Cardiac fibroblast (primary cell): ENCODE data around the gene OPCML.

Experiments used
- DNase-seq, 2 donors: peaks; one replicate each; pipeline versions ENCODE4 v3.0.0 to v3.0.0-alpha.2; 2010; ENCODE audit warnings: low read depth in 2 of 2
- H3K4me3 ChIP-seq, 2 donors: replicated peaks in 1 of 2; 1 replicate in 1 of 2; 2 replicates in 1 of 2; pipeline ENCODE4 v1.5.1; 2011; ENCODE audit warnings: low read depth in 2 of 2, low read length in 2 of 2, mild to moderate bottlenecking in 2 of 2, moderate library complexity in 1 of 2
- TF ChIP-seq, protein P1 (sequence below): IDR thresholded peaks from one replicate; pipeline ENCODE4 v1.5.1; 2011; ENCODE audit warnings: low read depth, mild to moderate bottlenecking, low read length, inconsistent platforms

The OPCML gene

DNA sequence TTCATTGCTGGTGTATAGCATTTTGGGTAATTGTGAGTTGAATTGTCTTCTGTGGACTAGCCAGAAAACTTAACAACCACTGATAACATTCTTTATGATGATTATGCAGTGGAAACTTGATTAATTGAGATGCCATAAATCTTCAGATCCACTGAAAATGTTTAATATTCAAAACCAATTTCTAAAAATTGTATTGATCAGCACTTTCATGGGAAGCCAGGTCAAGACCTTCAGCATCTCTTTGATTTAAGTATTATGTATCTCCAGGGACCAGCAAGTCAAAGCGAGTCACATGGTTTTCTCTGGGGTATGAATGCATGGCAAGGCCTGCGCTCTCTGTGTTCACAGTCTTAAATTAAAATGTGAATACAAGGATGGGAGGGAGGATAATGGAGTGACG, 596.9 kb downstream of the OPCML start:
- DNase-seq = no peak
- H3K4me3 ChIP-seq = no peak overlapping the region
- TF ChIP-seq, protein P1, sequence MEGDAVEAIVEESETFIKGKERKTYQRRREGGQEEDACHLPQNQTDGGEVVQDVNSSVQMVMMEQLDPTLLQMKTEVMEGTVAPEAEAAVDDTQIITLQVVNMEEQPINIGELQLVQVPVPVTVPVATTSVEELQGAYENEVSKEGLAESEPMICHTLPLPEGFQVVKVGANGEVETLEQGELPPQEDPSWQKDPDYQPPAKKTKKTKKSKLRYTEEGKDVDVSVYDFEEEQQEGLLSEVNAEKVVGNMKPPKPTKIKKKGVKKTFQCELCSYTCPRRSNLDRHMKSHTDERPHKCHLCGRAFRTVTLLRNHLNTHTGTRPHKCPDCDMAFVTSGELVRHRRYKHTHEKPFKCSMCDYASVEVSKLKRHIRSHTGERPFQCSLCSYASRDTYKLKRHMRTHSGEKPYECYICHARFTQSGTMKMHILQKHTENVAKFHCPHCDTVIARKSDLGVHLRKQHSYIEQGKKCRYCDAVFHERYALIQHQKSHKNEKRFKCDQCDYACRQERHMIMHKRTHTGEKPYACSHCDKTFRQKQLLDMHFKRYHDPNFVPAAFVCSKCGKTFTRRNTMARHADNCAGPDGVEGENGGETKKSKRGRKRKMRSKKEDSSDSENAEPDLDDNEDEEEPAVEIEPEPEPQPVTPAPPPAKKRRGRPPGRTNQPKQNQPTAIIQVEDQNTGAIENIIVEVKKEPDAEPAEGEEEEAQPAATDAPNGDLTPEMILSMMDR = no peak

DNA sequence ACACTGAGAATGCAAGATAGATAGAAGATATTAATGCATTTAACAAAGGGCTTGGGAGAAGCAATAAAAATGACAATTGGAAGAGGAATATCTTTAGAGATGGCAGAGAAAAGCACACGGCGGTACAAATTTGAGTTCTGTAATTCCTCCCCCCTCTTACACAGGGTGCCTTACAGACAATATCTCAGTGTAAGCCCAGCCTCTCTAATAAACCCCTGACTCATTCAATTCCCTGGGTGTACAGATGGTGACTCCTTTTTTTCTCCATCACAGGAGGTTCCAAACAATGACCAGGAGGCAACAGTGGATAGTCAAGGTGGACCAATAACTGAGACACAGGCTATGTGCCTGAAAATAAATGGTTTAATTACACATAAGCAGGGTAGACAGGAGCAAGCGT, 598.6 kb downstream of the OPCML start:
- no peak for DNase-seq
- TF ChIP-seq, protein P1 = no peak
- no peak overlapping the region for H3K4me3 ChIP-seq

DNA sequence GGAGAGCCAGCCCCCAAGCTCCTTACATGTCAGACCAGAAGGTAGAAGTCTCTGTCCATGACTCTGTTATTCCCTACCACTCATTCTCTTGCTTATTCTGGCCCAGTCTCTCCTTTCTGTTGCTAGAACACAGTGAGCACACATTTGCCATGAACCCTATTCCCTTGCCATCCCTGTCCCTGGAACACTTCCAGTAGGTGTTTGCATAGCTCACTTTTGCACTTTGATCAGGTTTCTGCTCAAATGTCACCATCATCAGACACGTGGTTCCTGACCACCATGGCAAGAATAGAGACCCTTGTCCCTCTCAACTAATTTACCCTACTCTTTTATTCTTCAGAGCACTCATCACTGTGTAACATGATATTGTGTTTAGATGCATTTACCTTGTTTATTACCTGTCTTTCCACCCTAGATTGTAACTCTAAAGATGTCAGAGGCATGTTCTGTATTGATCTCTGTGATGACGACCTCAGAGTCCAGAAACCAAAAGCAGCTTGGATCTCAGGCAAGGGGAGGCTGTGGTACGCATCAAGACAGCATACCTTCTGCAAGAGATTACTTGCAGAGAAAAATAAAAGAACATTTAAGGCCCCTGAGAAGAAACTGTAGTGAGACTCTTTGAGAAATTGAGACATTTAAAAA, 606.4 kb downstream of the OPCML start:
- TF ChIP-seq, protein P1 = no peak
- DNase-seq = no peak
- H3K4me3 ChIP-seq = no peak overlapping the region

DNA sequence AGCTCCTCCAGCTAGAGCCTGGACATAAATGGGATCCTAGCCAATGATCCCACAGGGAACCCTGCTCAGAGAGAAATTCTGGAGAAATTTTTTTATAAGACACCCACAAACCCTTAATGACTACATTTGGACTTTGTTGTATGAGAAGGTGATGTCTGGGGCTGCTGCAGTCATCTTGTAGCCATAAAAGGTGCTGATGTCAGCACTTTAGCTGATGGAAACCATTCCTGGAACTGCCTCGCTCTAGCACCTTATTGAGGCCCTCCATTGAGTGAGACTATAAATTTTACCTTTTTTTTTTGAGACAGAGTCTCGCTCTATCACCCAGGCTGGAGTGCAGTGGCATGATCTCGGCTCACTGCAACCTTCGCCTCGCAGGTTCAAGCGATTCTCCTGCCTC, 610.7 kb downstream of the OPCML start:
- no peak overlapping the region for H3K4me3 ChIP-seq
- no peak for DNase-seq
- TF ChIP-seq, protein P1 = no peak

DNA sequence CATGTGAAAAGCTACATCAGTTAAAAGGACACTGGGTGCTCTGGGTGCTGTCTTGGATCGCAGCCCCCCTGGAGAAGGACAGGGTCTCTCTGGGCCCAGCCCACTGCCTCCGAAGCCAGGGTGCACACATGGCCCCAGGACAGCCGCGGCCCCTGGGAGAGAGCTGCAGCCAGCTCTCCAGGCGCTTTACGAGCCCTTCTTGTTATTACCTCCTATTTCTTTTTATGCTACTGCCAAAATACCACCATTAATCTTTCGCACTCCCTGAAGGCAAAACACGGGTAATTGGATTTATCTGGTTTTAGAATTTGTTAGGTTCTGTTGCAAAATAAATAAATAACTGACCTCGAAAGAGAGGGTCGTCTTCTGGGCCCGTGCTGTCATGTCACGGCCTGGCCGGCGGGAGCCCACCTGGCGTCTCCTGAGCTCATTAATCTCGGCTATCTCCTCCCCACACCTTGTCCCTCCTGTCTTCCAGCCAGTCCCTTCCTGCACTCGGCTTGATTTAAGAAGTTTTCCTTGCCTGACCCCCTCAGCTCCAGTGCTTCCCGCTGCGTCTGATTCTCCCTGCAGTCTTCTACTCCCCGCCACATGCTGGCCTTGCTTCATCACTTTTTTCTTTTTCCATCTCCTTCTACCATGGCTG, 611.7 kb downstream of the OPCML start:
- H3K4me3 ChIP-seq = no peak overlapping the region
- no peak for DNase-seq
- TF ChIP-seq, protein P1 = no peak

DNA sequence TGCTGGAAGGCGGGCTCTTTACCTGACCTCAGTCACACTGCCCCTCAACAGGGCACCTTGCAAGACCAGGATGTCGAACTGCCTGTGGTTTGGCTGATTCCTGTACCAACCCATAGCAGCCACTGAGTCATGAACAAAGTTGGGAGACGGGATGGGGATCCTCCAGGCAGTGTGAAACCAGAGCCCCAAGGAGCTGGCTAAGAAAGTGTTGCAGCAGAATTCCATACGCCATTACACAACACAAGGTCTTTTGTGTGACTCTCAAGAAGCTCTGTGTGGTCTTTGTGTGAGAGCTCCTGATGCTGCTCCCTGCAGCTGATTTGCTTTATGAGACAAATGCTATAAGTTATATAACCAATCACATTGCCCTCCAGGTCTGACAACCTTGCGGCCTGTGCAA, 617.7 kb downstream of the OPCML start:
- TF ChIP-seq, protein P1 = no peak
- no peak for DNase-seq
- no peak overlapping the region for H3K4me3 ChIP-seq
